IPS-18a (cell line): ENCODE results near the gene RAB5B.

ENCODE experiments used
- H3K27ac ChIP-seq: one replicate; pipeline ENCODE4 v1.5.1; 2013; ENCODE audit warnings: low read length
- H3K27me3 ChIP-seq: one replicate; pipeline ENCODE4 v1.6.1; 2013; ENCODE audit warnings: mild to moderate bottlenecking, low read length; ENCODE audit not compliant: control insufficient read depth, insufficient read depth
- H3K36me3 ChIP-seq: one replicate; pipeline ENCODE4 v1.6.1; 2013; ENCODE audit warnings: low read depth, low read length; ENCODE audit not compliant: control insufficient read depth
- H3K4me1 ChIP-seq: one replicate; pipeline ENCODE4 v1.6.1; 2013; ENCODE audit warnings: low read depth, low read length; ENCODE audit not compliant: control insufficient read depth
- H3K4me3 ChIP-seq: one replicate; pipeline ENCODE4 v1.5.1; 2013; ENCODE audit warnings: low read length
- H3K9ac ChIP-seq: one replicate; pipeline ENCODE4 v1.6.1; 2013; ENCODE audit warnings: mild to moderate bottlenecking, low read length, moderate library complexity
- H3K9me3 ChIP-seq: one replicate; pipeline ENCODE4 v1.6.1; 2013; ENCODE audit warnings: low read depth, low read length; ENCODE audit not compliant: control insufficient read depth

The RAB5B gene

DNA sequence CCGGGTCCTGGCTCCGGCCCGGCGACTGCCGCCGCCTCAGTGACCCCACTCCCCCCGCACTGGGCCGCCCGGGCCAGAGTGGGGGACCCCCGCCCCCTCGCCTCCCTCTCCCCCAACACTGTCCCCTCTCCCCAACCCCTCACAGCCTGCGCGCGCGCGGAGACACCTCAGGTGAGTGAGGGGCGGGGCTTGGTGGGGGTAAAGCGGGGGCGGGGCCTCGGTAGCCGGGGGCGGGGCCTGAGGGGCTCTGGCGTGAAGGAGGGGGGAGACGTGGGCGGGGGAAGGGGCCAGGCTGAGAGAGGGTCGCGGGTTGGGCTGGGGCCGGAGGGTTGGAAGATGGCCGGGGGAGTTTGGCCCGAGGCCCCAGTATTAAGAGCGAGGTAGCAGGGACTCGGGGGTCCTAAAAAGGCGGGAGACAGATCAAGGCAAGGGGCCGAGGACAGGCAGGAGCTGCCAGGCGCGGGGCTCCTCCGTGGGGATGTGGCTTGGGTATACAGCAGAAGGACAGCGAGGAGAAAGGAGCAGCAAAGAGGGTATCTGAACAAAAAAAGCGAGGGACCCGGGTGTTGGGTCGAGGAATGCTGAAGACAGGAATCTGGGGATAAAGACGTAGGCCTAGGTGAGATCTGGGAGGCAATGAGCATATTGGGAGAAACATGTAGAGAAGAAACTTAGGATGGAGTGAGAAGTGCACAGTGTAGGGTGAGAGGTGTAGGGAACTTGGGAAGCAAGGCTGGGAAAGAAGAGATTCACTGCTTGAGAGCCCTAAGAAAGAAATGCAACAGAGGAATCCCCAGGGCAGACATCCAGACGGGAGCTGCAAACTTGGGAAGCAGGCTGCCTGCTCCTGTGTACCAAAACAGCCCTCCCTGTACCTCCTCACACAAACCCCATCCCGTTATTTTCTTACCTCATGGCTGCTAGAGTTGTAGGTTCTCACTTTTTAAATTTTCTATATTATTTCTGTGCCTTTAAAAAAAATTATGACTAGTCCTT is 34.0 kb downstream of the RAB5B start:
- no peaks in the 10 kb centered on the region for H3K9me3 ChIP-seq
- peaks cover 13% of the 10 kb centered on the region for H3K36me3 ChIP-seq
- no peaks in the 10 kb centered on the region for H3K27me3 ChIP-seq
- H3K4me3 ChIP-seq = peak overlapping the region; percentile 79
- H3K27ac ChIP-seq = peak overlapping the region; percentile 89
- H3K4me1 ChIP-seq = peaks cover 4% of the 10 kb centered on the region
- H3K9ac ChIP-seq = peak overlapping the region; percentile 95

DNA sequence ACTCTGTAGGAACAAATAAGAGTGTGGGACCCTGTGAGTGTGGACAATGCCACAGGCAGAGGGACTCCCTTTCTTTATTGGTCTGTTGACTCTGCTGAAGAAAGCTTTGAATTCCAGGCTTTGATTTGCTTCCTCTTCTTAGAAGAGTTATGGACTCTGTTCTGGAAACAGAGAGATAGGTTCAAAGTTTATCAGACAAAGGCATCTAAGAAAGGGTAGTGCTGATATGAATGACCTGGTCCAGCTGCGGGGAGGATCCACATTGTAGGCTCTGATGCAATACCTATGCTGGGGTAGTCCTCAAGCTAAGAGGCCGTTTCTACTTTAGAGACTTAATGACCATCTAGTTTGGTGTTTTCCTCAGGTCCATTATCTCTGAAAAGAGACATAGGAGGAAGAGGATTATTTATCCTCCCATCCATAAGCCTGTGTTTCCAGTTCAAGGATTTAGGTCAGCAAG is 36.3 kb downstream of the RAB5B start:
- Histone ChIP-seq H3K9me3 (no peaks in the 10 kb centered on the region), H3K27ac (no peak overlapping the region), H3K4me1 (peaks cover 4% of the 10 kb centered on the region), H3K36me3 (no peaks in the 10 kb centered on the region), H3K27me3 (no peaks in the 10 kb centered on the region), H3K4me3 (no peak overlapping the region), H3K9ac (no peak overlapping the region)

DNA sequence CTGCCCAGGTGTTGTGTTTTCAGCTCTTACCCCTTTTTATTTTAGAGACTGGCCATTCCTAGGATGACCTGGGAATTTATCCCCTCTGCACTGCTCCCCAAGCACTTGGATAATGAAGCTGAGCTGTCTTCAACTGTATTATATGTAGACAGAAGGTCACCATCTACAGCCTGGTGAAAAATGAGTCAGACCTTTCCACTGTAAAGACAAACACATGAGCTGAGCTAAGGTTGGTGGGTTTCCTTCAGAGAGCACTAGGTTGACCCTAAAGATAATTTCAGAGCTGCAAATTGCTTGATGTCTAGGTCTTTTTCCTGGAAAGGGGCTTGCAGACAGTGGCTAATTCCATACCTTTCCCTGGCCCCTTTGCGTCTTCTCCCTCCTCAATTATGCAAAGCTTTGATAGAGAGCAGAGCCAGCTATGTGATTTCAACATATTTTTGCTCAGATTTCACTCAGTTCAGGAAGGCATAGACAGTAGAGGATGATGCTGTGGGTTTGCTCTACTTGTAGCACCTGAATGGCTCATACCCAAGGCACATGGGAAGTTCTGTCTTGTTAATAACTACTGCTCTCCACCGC is 37.7 kb downstream of the RAB5B start:
- Histone ChIP-seq H3K4me1 (peaks cover 4% of the 10 kb centered on the region), H3K27ac (no peak overlapping the region), H3K4me3 (no peak overlapping the region), H3K27me3 (no peaks in the 10 kb centered on the region), H3K9ac (no peak overlapping the region), H3K9me3 (no peaks in the 10 kb centered on the region), H3K36me3 (no peaks in the 10 kb centered on the region)

DNA sequence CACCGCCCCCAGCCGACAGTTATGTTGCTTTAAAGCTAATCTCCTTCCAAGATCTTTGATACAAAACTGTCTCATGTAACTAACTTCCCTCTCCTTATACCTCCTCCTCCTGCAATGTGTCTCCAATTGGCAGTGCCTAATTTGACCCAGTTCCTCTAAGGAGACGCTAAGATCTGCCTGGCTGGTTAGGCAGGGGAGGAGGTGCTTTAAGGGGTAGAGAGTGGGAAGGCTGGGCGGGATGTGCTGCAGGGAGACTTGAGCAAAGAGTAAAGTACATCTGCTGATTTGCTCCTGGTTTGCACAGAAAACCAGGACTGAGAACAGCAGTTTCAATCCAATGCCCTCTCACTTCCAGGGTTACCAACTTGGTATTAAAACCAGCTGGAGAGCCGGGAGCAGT is 39.6 kb downstream of the RAB5B start:
- Histone ChIP-seq H3K36me3 (no peaks in the 10 kb centered on the region), H3K9me3 (no peaks in the 10 kb centered on the region), H3K27ac (no peak overlapping the region), H3K9ac (no peak overlapping the region), H3K4me3 (no peak overlapping the region), H3K4me1 (no peaks in the 10 kb centered on the region), H3K27me3 (no peaks in the 10 kb centered on the region)

DNA sequence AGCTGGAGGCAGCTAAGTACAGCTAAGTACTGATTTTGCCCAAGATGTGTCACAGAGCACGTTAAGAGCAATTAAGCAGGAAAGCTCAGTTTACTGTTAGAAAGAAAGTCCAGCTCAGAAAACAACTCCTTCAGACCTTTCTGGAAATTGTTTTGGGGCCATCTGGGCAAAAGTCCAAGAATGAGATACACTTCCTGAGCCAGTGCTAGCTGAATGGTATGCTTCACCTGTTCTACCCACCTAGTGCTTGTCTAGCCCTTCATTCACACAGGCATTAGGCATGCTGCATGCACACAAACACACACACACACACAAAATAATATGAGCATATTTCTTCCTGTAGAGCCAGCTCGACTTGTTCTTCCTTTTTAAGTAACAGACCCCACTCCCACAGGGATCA is 40.3 kb downstream of the RAB5B start:
- Histone ChIP-seq H3K9me3 (no peaks in the 10 kb centered on the region), H3K4me1 (no peaks in the 10 kb centered on the region), H3K27ac (no peak overlapping the region), H3K36me3 (no peaks in the 10 kb centered on the region), H3K27me3 (no peaks in the 10 kb centered on the region), H3K9ac (no peak overlapping the region), H3K4me3 (no peak overlapping the region)

DNA sequence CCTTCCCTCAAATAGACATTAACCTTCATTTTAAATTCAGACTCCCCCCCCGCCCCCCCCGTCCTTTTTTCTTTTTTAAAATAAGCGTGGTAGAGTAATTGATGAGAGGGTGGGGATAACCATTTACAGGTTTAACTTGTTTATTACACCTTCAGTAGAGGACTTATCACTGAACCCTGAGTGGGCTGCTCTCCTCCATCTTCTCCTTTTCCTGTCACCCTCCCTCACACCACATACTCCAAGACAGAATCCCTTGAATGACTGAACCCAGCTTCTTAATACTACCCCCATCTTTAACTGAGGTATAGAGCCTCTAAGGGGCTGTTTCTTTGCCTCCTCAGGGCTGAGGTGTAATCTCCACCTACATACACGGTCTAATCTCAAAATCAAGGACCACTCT is 43.3 kb downstream of the RAB5B start:
- Histone ChIP-seq H3K27me3 (no peaks in the 10 kb centered on the region), H3K27ac (no peak overlapping the region), H3K9me3 (no peaks in the 10 kb centered on the region), H3K36me3 (no peaks in the 10 kb centered on the region), H3K4me3 (no peak overlapping the region), H3K9ac (no peak overlapping the region), H3K4me1 (peaks cover 20% of the 10 kb centered on the region)

DNA sequence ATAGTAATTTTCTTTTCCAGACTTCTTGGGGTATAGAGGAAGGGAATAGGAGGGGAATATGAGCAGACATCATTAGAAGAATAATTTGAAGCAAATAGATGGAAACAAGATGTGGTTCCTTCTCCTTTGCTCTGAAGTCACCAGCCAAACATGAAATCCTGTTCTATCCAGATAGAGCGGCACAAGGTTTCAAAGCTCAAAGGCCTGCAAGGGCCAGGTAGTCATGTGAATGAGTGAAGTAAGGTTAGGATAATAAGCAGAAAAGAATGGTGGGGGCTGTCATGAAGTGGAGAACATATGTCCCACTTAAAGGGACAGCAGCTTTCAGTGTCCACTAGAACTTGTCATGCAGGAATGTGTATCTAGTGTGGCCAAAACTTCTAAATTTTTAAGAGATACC is 44.5 kb downstream of the RAB5B start:
- H3K4me3 ChIP-seq = no peak overlapping the region

DNA sequence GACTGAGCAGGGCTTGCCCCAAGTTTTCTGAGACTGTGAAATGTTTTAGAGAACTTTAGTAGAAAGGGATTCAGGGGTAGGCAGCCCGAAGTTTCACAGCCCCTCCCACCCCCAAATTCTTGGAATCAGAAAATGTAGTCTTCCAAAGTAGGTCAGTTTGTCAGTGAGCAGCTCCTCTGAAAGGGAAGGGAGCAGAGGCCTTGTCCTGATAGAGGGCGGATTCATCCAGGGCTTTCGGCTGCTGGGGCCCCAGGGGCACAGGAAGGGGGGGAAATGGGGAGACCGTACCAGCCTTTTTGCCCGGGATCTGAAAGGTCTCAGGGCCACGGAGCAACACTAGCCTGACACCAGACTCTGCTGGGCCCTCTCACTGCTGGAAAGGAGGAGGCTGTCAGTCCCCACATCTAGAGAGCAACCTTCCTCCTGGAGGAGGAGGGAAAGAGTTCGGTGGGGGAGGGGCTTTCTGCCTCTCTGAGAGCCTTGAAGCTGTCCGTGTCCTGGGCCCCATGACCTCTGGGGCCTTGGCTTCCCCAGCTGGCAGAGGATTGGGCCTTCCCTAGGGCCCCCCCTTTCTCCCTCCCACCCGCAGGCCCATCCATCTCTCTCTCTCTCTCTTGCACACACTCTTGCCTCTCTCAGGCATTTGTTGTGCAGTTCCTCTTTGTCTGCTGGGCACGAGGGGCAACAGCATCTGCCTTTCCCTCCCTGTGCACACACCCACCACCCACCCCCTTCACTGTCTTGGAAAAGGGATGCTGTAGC is 46.7 kb downstream of the RAB5B start, which contains the start of gene IKZF4:
TSS of gene IKZF4 (plus strand) at position 621 of the 762 bp plus-strand sequence. CDS start 451 bp downstream, outside the sequence.
- H3K9me3 ChIP-seq = no peaks in the 10 kb centered on the region
- H3K27ac ChIP-seq = peak within 1 kb of the TSS; percentile 88
- peaks cover 13% of the 10 kb centered on the region for H3K36me3 ChIP-seq
- peaks cover 23% of the 10 kb centered on the region for H3K4me1 ChIP-seq
- H3K27me3 ChIP-seq = no peaks in the 10 kb centered on the region
- H3K4me3 ChIP-seq = peak within 1 kb of the TSS; percentile 65
- H3K9ac ChIP-seq = peak within 1 kb of the TSS; percentile 71

More for the DNA sequence above, 44.5 kb downstream of the RAB5B start:
- Histone ChIP-seq H3K9ac (no peak overlapping the region), H3K9me3 (no peaks in the 10 kb centered on the region), H3K4me1 (peaks cover 23% of the 10 kb centered on the region), H3K36me3 (no peaks in the 10 kb centered on the region), H3K27me3 (no peaks in the 10 kb centered on the region), H3K27ac (no peak overlapping the region)

DNA sequence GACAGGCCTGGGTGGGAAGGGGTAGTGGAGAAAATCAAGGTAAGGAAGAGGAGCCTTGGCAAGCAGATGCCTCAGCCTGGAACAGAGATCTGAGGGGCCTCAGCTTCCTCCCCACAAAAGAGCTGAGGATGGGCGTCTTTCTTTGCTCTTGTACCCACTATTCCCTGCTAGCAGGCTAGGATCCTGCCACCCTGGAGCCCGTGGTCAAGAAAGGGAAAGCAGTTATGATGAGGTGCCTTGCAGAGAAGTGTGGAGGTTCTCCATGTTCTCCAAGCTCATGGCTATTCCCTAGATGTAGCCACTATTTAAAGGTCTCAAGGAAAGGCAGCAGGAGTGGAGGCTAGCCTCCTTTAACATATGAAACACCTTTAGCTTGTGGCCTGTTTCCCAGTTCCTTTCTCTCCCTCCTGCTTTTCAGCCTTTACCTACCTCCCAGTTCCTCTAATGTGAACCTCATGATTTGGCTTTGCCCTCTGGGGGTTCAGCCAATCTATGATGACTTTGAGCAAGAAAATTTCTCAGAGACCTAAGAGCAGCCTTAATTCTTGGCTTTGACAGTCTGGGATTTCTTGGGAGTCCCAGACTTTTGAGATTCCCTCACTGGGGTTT is 48.1 kb downstream of the RAB5B start:
- peaks cover 23% of the 10 kb centered on the region for H3K4me1 ChIP-seq
- no peaks in the 10 kb centered on the region for H3K27me3 ChIP-seq
- H3K9ac ChIP-seq = peak overlapping the region; percentile 71
- peaks cover 17% of the 10 kb centered on the region for H3K36me3 ChIP-seq
- peak overlapping the region; percentile 65 for H3K4me3 ChIP-seq
- no peak overlapping the region for H3K27ac ChIP-seq
- H3K9me3 ChIP-seq = no peaks in the 10 kb centered on the region

DNA sequence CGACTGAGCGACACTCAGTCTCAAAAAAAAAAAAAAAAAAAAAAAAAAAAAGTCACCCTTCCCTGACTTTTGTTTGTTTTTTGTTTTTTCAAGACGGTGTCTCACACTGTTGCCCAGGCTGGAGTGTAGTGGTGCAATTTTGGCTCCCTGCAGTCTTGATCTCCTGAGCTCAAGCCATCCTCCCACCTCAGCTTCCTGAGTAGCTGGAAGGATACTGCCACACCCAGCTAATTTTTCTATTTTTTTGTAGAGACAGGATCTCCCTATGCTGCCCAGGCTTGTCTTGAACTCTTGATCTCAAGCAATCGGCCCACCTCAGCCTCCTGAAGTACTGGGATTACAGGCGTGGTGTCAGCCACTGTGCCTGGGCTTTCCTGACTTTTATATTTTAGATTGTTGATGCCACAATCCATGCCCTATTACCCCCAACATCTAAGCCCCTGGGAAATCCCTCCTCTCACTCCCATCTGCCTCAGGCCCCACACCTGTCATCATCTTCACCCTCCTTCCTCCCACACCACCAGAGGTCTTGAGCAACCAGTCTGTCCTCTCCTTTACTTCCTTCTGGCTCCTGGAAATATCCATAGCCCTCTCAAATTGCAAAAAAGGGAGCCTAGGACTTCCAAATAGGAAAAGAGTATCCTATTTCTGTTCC is 54.8 kb downstream of the RAB5B start:
- no peak overlapping the region for H3K9ac ChIP-seq
- peaks cover 47% of the 10 kb centered on the region for H3K36me3 ChIP-seq
- H3K4me1 ChIP-seq = no peaks in the 10 kb centered on the region
- no peaks in the 10 kb centered on the region for H3K9me3 ChIP-seq
- H3K4me3 ChIP-seq = no peak overlapping the region
- no peak overlapping the region for H3K27ac ChIP-seq
- no peaks in the 10 kb centered on the region for H3K27me3 ChIP-seq
